HCT116 (cell line): Measurements from ENCODE around the gene OSGIN1. TPM values are rescaled to one million over a fixed set of nuclear protein-coding genes. Genes with fewer than 3 reads are reported as not detected.

Source experiments
- ATAC-seq: fragments of 200-7000 bp; cut with Tn5 transposase; 2 replicates; pipeline ENCODE4 v1.9.1; 2020; ENCODE audit warnings: mild to moderate bottlenecking, moderate library complexity
- BruUV-seq: library from RNA; stranded (reverse); fragments of 400-500 nt; replicated peaks from 2 replicates; lab custom pipeline; 2021; lab: Mats Ljungman, UMichigan
- CTCF ChIA-PET: fragments of 300-600 bp; sonication (Branson Sonifier 250); formaldehyde crosslinking; loops from one replicate; lab custom pipeline; 2021; ENCODE audit warnings: antibody characterized with exemption; lab: Charles Lee
- POLR2A ChIA-PET: fragments of 300-600, 350-600 bp; sonication (Branson Sonifier 250); formaldehyde crosslinking; loops from one replicate; lab custom pipeline; 2021; ENCODE audit warnings: antibody characterized with exemption; lab: Charles Lee
- RAD21 ChIA-PET, 2 experiments: fragments of 300-600 bp; sonication (Branson Sonifier 250); formaldehyde crosslinking; loops; one replicate each; lab custom pipeline; 2023; ENCODE audit warnings: low total read pairs in 2 of 2; ENCODE audit not compliant: uncharacterized antibody in 2 of 2, unreplicated experiment in 2 of 2, low non-redundant PET in 1 of 2; lab: Charles Lee
- DNase-seq: peaks from one replicate; pipeline ENCODE4 v3.0.0-alpha.2; 2010; ENCODE audit warnings: low read depth, low spot score
- H2AFZ ChIP-seq: fragments of 200-600 bp; shearing (Covaris generic), sonication (generic); 2 replicates; pipeline ENCODE4 v1.6.1; 2017; ENCODE audit warnings: low read depth, mixed run types, mixed read lengths, antibody characterized with exemption, low read length; ENCODE audit not compliant: poor library complexity, severe bottlenecking
- H3K27ac ChIP-seq: 2 replicates; pipeline ENCODE4 v1.5.1; 2012; ENCODE audit warnings: low read depth, low read length
- H3K27me3 ChIP-seq: fragments of 200-600 bp; sonication (generic); 2 replicates; pipeline ENCODE4 v1.6.1; 2016; ENCODE audit warnings: mixed run types, low read length, mixed read lengths; ENCODE audit not compliant: insufficient read depth
- H3K36me3 ChIP-seq, 2 experiments: fragments of 200-500 bp in 1 of 2; fragments of 200-600 bp in 1 of 2; sonication (Bioruptor generic) in 1 of 2; sonication (generic) in 1 of 2; 2 replicates each; pipeline versions ENCODE4 v1.5.1 to v1.6.1; 2014 to 2016; ENCODE audit warnings: low read length in 2 of 2, inconsistent platforms in 1 of 2, mixed read lengths in 1 of 2, mixed run types in 1 of 2; ENCODE audit not compliant: insufficient read depth in 2 of 2, control insufficient read depth in 1 of 2
- H3K4me1 ChIP-seq, 2 experiments: fragments of 200-600 bp in 1 of 2; sonication (generic) in 1 of 2; 2 replicates each; pipeline versions ENCODE4 v1.5.1 to v1.6.1; 2012 to 2017; ENCODE audit warnings: low read length in 2 of 2, inconsistent platforms in 1 of 2, mild to moderate bottlenecking in 1 of 2, mixed read lengths in 1 of 2, mixed run types in 1 of 2, moderate library complexity in 1 of 2; ENCODE audit not compliant: insufficient read depth in 2 of 2, control insufficient read depth in 1 of 2
- H3K4me2 ChIP-seq: fragments of 200-600 bp; sonication (generic); 2 replicates; pipeline ENCODE4 v1.6.1; 2017; ENCODE audit warnings: mixed run types, low read length, mixed read lengths
- H3K4me3 ChIP-seq, 2 experiments: fragments of 200-600 bp in 1 of 2; sonication (generic) in 1 of 2; replicated peaks in 1 of 2; 2 replicates each; pipeline ENCODE4 v1.5.1; 2011 to 2016; ENCODE audit warnings: low read length in 2 of 2, control low read depth in 1 of 2, low read depth in 1 of 2, mild to moderate bottlenecking in 1 of 2, mixed read lengths in 1 of 2, mixed run types in 1 of 2
- H3K79me2 ChIP-seq: fragments of 200-600 bp; sonication (generic); 2 replicates; pipeline ENCODE4 v1.6.1; 2017; ENCODE audit warnings: mild to moderate bottlenecking, mixed run types, low read length, moderate library complexity, mixed read lengths; ENCODE audit not compliant: insufficient read depth
- H3K9ac ChIP-seq: fragments of 200-600 bp; sonication (generic); 2 replicates; pipeline ENCODE4 v1.6.1; 2016; ENCODE audit warnings: low read length, mixed read lengths
- H3K9me2 ChIP-seq: fragments of 200-600 bp; sonication (generic), shearing (Covaris generic); 2 replicates; pipeline ENCODE4 v1.6.1; 2017; ENCODE audit warnings: mixed run types, mild to moderate bottlenecking, moderate library complexity; ENCODE audit not compliant: insufficient read depth
- H3K9me3 ChIP-seq, 2 experiments: fragments of 200-500 bp in 1 of 2; fragments of 200-600 bp in 1 of 2; sonication (Bioruptor generic) in 1 of 2; sonication (generic) in 1 of 2; 2 replicates each; pipeline ENCODE4 v1.6.1; 2014 to 2017; ENCODE audit warnings: low read length in 2 of 2, mixed read lengths in 2 of 2, inconsistent platforms in 1 of 2, low read depth in 1 of 2, mild to moderate bottlenecking in 1 of 2, mixed run types in 1 of 2, moderate library complexity in 1 of 2; ENCODE audit not compliant: control insufficient read depth in 1 of 2, insufficient read depth in 1 of 2
- H4K20me1 ChIP-seq: fragments of 200-600 bp; sonication (generic), shearing (Covaris generic); 2 replicates; pipeline ENCODE4 v1.6.1; 2017; ENCODE audit warnings: mixed run types, mild to moderate bottlenecking, moderate library complexity; ENCODE audit not compliant: insufficient read depth
- CBX3 ChIP-seq: IDR thresholded peaks from 2 replicates; pipeline ENCODE4 v1.6.1; 2012; ENCODE audit warnings: low read depth
- CEBPB ChIP-seq: IDR thresholded peaks from 2 replicates; pipeline ENCODE4 v1.6.1; 2012; ENCODE audit warnings: low read depth
- EGR1 ChIP-seq: IDR thresholded peaks from 2 replicates; pipeline ENCODE4 v1.6.1; 2012; ENCODE audit warnings: low read depth
- ELF1 ChIP-seq: IDR thresholded peaks from 2 replicates; pipeline ENCODE4 v1.6.1; 2012; ENCODE audit warnings: low read depth, borderline replicate concordance
- JUND ChIP-seq: IDR thresholded peaks from 2 replicates; pipeline ENCODE4 v1.6.1; 2012
- POLR2A ChIP-seq: IDR thresholded peaks from 2 replicates; pipeline ENCODE4 v1.7.0; 2011; ENCODE audit warnings: borderline replicate concordance; ENCODE audit not compliant: insufficient read depth, insufficient read length; ENCODE audit errors: extremely low read depth
- POLR2AphosphoS5 ChIP-seq: IDR thresholded peaks from 2 replicates; pipeline ENCODE4 v1.6.1; 2011; ENCODE audit warnings: mild to moderate bottlenecking, low read depth, low read length, moderate library complexity
- RAD21 ChIP-seq: IDR thresholded peaks from 2 replicates; pipeline ENCODE4 v1.6.1; 2012; ENCODE audit warnings: low read depth, mild to moderate bottlenecking
- REST ChIP-seq: IDR thresholded peaks from 2 replicates; pipeline ENCODE4 v1.6.1; 2012; ENCODE audit warnings: low read depth
- SIN3A ChIP-seq: IDR thresholded peaks from 2 replicates; pipeline ENCODE4 v1.6.1; 2012; ENCODE audit warnings: low read depth
- SP1 ChIP-seq: IDR thresholded peaks from 2 replicates; pipeline ENCODE4 v1.6.1; 2012; ENCODE audit warnings: low read depth
- SRF ChIP-seq: IDR thresholded peaks from 2 replicates; pipeline ENCODE4 v1.6.1; 2012; ENCODE audit warnings: low read depth
- TCF7L2 ChIP-seq: IDR thresholded peaks from 2 replicates; pipeline ENCODE4 v1.7.0; 2011; ENCODE audit warnings: borderline replicate concordance, inconsistent platforms; ENCODE audit not compliant: insufficient read depth, insufficient read length; ENCODE audit errors: extremely low read depth
- YY1 ChIP-seq: IDR thresholded peaks from 2 replicates; pipeline ENCODE4 v1.6.1; 2011; ENCODE audit warnings: low read length, low read depth, moderate library complexity, mild to moderate bottlenecking; ENCODE audit not compliant: insufficient replicate concordance; ENCODE audit errors: extremely low read depth
- ZFX ChIP-seq: fragments of 450-650 bp; IDR thresholded peaks from 2 replicates; pipeline ENCODE4 v1.6.1; 2017
- ZNF274 ChIP-seq: fragments of 200-500 bp; sonication (Bioruptor generic); IDR thresholded peaks from 2 replicates; pipeline ENCODE4 v1.6.1; 2014; ENCODE audit warnings: mild to moderate bottlenecking, low read depth, low read length, inconsistent platforms
- intact Hi-C: fragments of 100-400 bp; cut with micrococcal nuclease; formaldehyde crosslinking; loops from 2 replicates; pipeline ENCODE4 v1.10.0; 2022
- total RNA-seq: library from RNA; stranded (reverse); gene quantifications from one replicate; pipeline ENCODE4 v1.2.1, GENCODE V29; 2021; ENCODE audit not compliant: unreplicated experiment
- TF ChIP-seq, protein P1 (sequence below), 3 experiments: fragments of 200-600 bp in 1 of 3; sonication (generic) in 1 of 3; IDR thresholded peaks in 2 of 3; conservative IDR thresholded peaks in 1 of 3; 2 replicates each; pipeline ENCODE4 v1.5.1; 2012 to 2017; ENCODE audit warnings: low read depth in 2 of 3, low read length in 2 of 3, antibody characterized with exemption in 1 of 3, borderline replicate concordance in 1 of 3, control low read depth in 1 of 3, mild to moderate bottlenecking in 1 of 3, mixed read lengths in 1 of 3, mixed run types in 1 of 3, moderate library complexity in 1 of 3; ENCODE audit not compliant: insufficient read depth in 1 of 3
- TF ChIP-seq, protein P2 (sequence below): IDR thresholded peaks from 2 replicates; pipeline ENCODE4 v1.6.1; 2012
- TF ChIP-seq, protein P3 (sequence below): IDR thresholded peaks from 2 replicates; pipeline ENCODE4 v1.6.1; 2011; ENCODE audit warnings: mild to moderate bottlenecking, low read length, moderate library complexity; ENCODE audit not compliant: insufficient replicate concordance; ENCODE audit errors: extremely low read depth

Gene OSGIN1
- total RNA-seq, 1 experiment from 2014 or later, result 19.8 TPM

- Histone ChIP-seq H2AFZ (peak overlapping the region; percentile 79), H3K27ac (peak overlapping the region; percentile 63), H3K36me3 (no peaks in the 10 kb centered on the region), H3K4me2 (peak overlapping the region; percentile 86), H3K9me2 (no peaks in the 10 kb centered on the region), H3K79me2 (no peaks in the 10 kb centered on the region), H3K4me1 (peaks cover 7 to 26% of the 10 kb centered on the region in 2 experiments), H3K27me3 (no peaks in the 10 kb centered on the region), H4K20me1 (no peaks in the 10 kb centered on the region), H3K9ac (peak overlapping the region; percentile 71), H3K9me3 (no peaks in the 10 kb centered on the region), H3K4me3 (peak overlapping the region; percentile 52 to 58)
- peak; percentile 95 for ATAC-seq
- ChIA-PET POLR2A (interaction anchor here (0.7 to 2.0 kb wide), 4 partner anchors 10 to 87 kb away, joined by 3 to 8 read pairs (median 4); partner anchors contain the start of gene OSGIN1), RAD21 (interaction anchor here in 1 of 2 experiments (1.0 kb wide), 1 partner anchor 27 kb away, joined by 4 read pairs; the partner anchor contains the start of gene OSGIN1), CTCF (interaction anchor here (0.8 to 2.5 kb wide), 14 partner anchors 9 to 1046 kb away, joined by 3 to 13 read pairs (median 4); partner anchors contain the start of gene OSGIN1)
- TSS peak; percentile 80 for BruUV-seq
- DNase-seq, result peak; percentile 86
- intact Hi-C loops, result loop anchor here (1.0 kb wide), 3 partner anchors 26 to 138 kb away; partner anchors contain the start of gene OSGIN1
- TF ChIP-seq CBX3, result no peak
- TF ChIP-seq EGR1, result no peak
- TF ChIP-seq SIN3A, result no peak
- TF ChIP-seq SRF, result no peak
- no peak for TF ChIP-seq CEBPB
- no peak for TF ChIP-seq ZNF274
- TF ChIP-seq ELF1, result no peak
- TF ChIP-seq, protein P1, sequence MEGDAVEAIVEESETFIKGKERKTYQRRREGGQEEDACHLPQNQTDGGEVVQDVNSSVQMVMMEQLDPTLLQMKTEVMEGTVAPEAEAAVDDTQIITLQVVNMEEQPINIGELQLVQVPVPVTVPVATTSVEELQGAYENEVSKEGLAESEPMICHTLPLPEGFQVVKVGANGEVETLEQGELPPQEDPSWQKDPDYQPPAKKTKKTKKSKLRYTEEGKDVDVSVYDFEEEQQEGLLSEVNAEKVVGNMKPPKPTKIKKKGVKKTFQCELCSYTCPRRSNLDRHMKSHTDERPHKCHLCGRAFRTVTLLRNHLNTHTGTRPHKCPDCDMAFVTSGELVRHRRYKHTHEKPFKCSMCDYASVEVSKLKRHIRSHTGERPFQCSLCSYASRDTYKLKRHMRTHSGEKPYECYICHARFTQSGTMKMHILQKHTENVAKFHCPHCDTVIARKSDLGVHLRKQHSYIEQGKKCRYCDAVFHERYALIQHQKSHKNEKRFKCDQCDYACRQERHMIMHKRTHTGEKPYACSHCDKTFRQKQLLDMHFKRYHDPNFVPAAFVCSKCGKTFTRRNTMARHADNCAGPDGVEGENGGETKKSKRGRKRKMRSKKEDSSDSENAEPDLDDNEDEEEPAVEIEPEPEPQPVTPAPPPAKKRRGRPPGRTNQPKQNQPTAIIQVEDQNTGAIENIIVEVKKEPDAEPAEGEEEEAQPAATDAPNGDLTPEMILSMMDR (IDR thresholded peaks at IDR 0.05 in 2 of 3, conservative IDR thresholded peaks at IDR 0.05 in 1 of 3; ENCODE audit: borderline replicate concordance in 1 of 3, insufficient read depth in 1 of 3, low read depth in 2 of 3, low read length in 2 of 3), result peak; percentile 95 to 100 (median 99)
- no peak for TF ChIP-seq TCF7L2
- no peak for TF ChIP-seq ZFX
- peak; percentile 97 for TF ChIP-seq RAD21
- TF ChIP-seq, protein P2, sequence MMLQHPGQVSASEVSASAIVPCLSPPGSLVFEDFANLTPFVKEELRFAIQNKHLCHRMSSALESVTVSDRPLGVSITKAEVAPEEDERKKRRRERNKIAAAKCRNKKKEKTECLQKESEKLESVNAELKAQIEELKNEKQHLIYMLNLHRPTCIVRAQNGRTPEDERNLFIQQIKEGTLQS, result no peak
- TF ChIP-seq REST, result no peak
- TF ChIP-seq POLR2A, result peak; percentile 30
- TF ChIP-seq, protein P3, sequence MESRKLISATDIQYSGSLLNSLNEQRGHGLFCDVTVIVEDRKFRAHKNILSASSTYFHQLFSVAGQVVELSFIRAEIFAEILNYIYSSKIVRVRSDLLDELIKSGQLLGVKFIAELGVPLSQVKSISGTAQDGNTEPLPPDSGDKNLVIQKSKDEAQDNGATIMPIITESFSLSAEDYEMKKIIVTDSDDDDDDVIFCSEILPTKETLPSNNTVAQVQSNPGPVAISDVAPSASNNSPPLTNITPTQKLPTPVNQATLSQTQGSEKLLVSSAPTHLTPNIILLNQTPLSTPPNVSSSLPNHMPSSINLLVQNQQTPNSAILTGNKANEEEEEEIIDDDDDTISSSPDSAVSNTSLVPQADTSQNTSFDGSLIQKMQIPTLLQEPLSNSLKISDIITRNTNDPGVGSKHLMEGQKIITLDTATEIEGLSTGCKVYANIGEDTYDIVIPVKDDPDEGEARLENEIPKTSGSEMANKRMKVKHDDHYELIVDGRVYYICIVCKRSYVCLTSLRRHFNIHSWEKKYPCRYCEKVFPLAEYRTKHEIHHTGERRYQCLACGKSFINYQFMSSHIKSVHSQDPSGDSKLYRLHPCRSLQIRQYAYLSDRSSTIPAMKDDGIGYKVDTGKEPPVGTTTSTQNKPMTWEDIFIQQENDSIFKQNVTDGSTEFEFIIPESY, result peak; percentile 58
- peak; percentile 91 for TF ChIP-seq POLR2AphosphoS5
- TF ChIP-seq YY1, result peak; percentile 85
- no peak for TF ChIP-seq JUND
- no peak; the same call in 1 of the 2 replicates for TF ChIP-seq SP1
Observed at GRCh38 chr16:83926726-83927397, 26.2 kb upstream of the OSGIN1 start.
